Measurements from ENCODE around the gene SPATA12.

- TF ChIP-seq CTCF (IDR thresholded peaks at IDR 0.05), result no peak
- no peak for TF ChIP-seq POLR2A (IDR thresholded peaks at IDR 0.05)
Observed at GRCh38 chr3:57029383-57029782, 31.1 kb upstream of the SPATA12 start.
